Measurements from ENCODE around the gene TRAPPC6A. TPM values are rescaled to one million over a fixed set of nuclear protein-coding genes. Genes with fewer than 3 reads are reported as not detected.
A peak's percentile ranks its signal among the peaks of the same experiment; 100 is the strongest.

Gene TRAPPC6A
- total and polyA plus RNA-seq, 2 of the 13 experiments (the other 11 are each of a cell fraction or from before 2014, with no cell fraction given): 6.5 to 21.0 TPM

DNA sequence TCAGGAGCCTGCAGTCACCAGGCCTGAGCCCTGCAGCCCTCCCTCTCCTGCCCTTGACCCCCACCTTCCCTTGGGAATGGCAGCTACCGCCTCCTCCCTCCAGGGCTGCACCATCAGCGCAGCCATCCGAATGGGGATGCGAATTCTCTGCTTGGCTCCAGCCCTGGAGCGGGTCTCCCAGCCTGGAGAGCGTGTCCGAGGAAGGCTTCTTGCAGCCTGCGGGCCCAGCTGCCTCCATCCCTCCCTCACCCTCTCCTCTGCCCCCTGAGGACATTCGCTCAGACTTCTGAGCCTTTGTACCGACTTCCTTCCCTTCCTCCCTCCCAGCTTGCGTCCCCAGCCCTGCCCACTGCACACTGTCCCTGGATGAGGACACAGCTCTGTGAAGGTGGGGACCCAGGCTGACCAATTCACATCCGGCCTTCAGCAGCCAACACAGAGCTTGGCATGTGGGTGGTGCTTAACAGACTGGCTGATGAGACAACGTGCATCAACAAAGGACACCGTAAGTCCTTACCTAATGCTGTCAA is 11.2 kb downstream of the TRAPPC6A start (continued):
- TF ChIP-seq ZSCAN30 (CRISPR knock-in tag; IDR thresholded peaks at IDR 0.05): no peak
- peak; percentile 51 for TF ChIP-seq SALL1 (CRISPR knock-in tag; IDR thresholded peaks at IDR 0.05)
- TF ChIP-seq HES4 (CRISPR knock-in tag; IDR thresholded peaks at IDR 0.05; ENCODE audit: borderline replicate concordance): no peak
- 0 out of 2 replicates have a peak, but pooled peaks have one; percentile 13 for TF ChIP-seq ZFP91 (CRISPR knock-in tag; IDR thresholded peaks at IDR 0.05; ENCODE audit: borderline replicate concordance)
- TF ChIP-seq, protein P1, sequence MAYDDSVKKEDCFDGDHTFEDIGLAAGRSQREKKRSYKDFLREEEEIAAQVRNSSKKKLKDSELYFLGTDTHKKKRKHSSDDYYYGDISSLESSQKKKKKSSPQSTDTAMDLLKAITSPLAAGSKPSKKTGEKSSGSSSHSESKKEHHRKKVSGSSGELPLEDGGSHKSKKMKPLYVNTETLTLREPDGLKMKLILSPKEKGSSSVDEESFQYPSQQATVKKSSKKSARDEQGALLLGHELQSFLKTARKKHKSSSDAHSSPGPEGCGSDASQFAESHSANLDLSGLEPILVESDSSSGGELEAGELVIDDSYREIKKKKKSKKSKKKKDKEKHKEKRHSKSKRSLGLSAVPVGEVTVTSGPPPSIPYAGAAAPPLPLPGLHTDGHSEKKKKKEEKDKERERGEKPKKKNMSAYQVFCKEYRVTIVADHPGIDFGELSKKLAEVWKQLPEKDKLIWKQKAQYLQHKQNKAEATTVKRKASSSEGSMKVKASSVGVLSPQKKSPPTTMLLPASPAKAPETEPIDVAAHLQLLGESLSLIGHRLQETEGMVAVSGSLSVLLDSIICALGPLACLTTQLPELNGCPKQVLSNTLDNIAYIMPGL (CRISPR knock-in tag; IDR thresholded peaks at IDR 0.05; ENCODE audit: borderline replicate concordance in 1 of 2, low read depth in 1 of 2): 0 out of 4 replicates have a peak, but pooled peaks of 1 of the 2 experiments have one; percentile 12
- peak; percentile 16; the same call in 1 of the 2 replicates for TF ChIP-seq FOSL2 (CRISPR knock-in tag; IDR thresholded peaks at IDR 0.05)
- TF ChIP-seq KDM2A (CRISPR knock-in tag; IDR thresholded peaks at IDR 0.05; ENCODE audit: borderline replicate concordance, low read depth): peak; percentile 55; the same call in 1 of the 2 replicates
- no peak for TF ChIP-seq EP300 (IDR thresholded peaks at IDR 0.05; ENCODE audit: low read depth in 2 of 2, low read length in 2 of 2)
- peak; percentile 7; the same call in 1 of the 2 replicates for TF ChIP-seq EP300 (CRISPR knock-in tag; IDR thresholded peaks at IDR 0.05; ENCODE audit: borderline replicate concordance)
- TF ChIP-seq ZNF335 (CRISPR knock-in tag; IDR thresholded peaks at IDR 0.05): 0 out of 2 replicates have a peak, but pooled peaks have one; percentile 21
- TF ChIP-seq YEATS2 (CRISPR knock-in tag; IDR thresholded peaks at IDR 0.05; ENCODE audit: borderline replicate concordance): peak; percentile 22; the same call in 1 of the 2 replicates
- 0 out of 2 replicates have a peak, but pooled peaks have one; percentile 26 for TF ChIP-seq FOXK2 (IDR thresholded peaks at IDR 0.05)
- no peak for TF ChIP-seq HMG20B (CRISPR knock-in tag; conservative IDR thresholded peaks at IDR 0.05)
- TF ChIP-seq ZNF263 (CRISPR knock-in tag; IDR thresholded peaks at IDR 0.05): 0 out of 2 replicates have a peak, but pooled peaks have one; percentile 30
- TF ChIP-seq SCMH1 (CRISPR knock-in tag; IDR thresholded peaks at IDR 0.05; ENCODE audit: borderline replicate concordance): no peak
- TF ChIP-seq ZNF441 (CRISPR knock-in tag; IDR thresholded peaks at IDR 0.05; ENCODE audit: borderline replicate concordance): no peak
- peak; percentile 48; the same call in 1 of the 2 replicates for TF ChIP-seq ZFX (CRISPR knock-in tag; IDR thresholded peaks at IDR 0.05; ENCODE audit: low read depth)
- no peak for TF ChIP-seq ZNF546 (CRISPR knock-in tag; conservative IDR thresholded peaks at IDR 0.05)
- TF ChIP-seq ZNF605 (CRISPR knock-in tag; IDR thresholded peaks at IDR 0.05): no peak
- peak in 1 of 2 experiments; percentile 29; a peak in 1 of 4 replicates for TF ChIP-seq NR2F1 (CRISPR knock-in tag; IDR thresholded peaks at IDR 0.05)
- TF ChIP-seq SIN3A (IDR thresholded peaks at IDR 0.05; ENCODE audit: borderline replicate concordance, low read depth, low read length): 0 out of 2 replicates have a peak, but pooled peaks have one; percentile 26
- no peak for TF ChIP-seq MLLT10 (CRISPR knock-in tag; IDR thresholded peaks at IDR 0.05)
- no peak for TF ChIP-seq ZNF619 (CRISPR knock-in tag; IDR thresholded peaks at IDR 0.05)
- peak; percentile 44 for TF ChIP-seq GATAD2A (CRISPR knock-in tag; IDR thresholded peaks at IDR 0.05)
- 0 out of 2 replicates have a peak, but pooled peaks have one; percentile 24 for TF ChIP-seq CBX5 (CRISPR knock-in tag; IDR thresholded peaks at IDR 0.05; ENCODE audit: borderline replicate concordance)
- peak; percentile 92 for TF ChIP-seq ETV5 (CRISPR knock-in tag; IDR thresholded peaks at IDR 0.05; ENCODE audit: borderline replicate concordance)
- TF ChIP-seq ZNF253 (CRISPR knock-in tag; IDR thresholded peaks at IDR 0.05; ENCODE audit: borderline replicate concordance): no peak

All from HepG2 (cell line).